IMR-90 (cell line): ENCODE data around the gene ARMH3.

Experiments
- MAZ ChIP-seq: IDR thresholded peaks from 2 replicates; pipeline ENCODE4 v1.6.1; 2012; ENCODE audit warnings: low read depth, mild to moderate bottlenecking, low read length, improper control_type of control experiment, moderate library complexity, borderline replicate concordance
- POLR2A ChIP-seq: IDR thresholded peaks from 2 replicates; pipeline ENCODE4 v1.6.1; 2012; ENCODE audit warnings: mild to moderate bottlenecking, low read depth, low read length
- TF ChIP-seq, protein P1 (sequence below): conservative IDR thresholded peaks from 2 replicates; pipeline ENCODE4 v1.5.1; 2012; ENCODE audit warnings: mild to moderate bottlenecking, low read depth, low read length, improper control_type of control experiment

- TF ChIP-seq, protein P1, sequence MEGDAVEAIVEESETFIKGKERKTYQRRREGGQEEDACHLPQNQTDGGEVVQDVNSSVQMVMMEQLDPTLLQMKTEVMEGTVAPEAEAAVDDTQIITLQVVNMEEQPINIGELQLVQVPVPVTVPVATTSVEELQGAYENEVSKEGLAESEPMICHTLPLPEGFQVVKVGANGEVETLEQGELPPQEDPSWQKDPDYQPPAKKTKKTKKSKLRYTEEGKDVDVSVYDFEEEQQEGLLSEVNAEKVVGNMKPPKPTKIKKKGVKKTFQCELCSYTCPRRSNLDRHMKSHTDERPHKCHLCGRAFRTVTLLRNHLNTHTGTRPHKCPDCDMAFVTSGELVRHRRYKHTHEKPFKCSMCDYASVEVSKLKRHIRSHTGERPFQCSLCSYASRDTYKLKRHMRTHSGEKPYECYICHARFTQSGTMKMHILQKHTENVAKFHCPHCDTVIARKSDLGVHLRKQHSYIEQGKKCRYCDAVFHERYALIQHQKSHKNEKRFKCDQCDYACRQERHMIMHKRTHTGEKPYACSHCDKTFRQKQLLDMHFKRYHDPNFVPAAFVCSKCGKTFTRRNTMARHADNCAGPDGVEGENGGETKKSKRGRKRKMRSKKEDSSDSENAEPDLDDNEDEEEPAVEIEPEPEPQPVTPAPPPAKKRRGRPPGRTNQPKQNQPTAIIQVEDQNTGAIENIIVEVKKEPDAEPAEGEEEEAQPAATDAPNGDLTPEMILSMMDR, result no peak
- TF ChIP-seq POLR2A (no peak), MAZ (no peak)
Measured at GRCh38 chr10:101968286-101968939, 87.6 kb downstream of the ARMH3 start.
